ENCODE data around the gene ANO2.
"Not testable (repeated sequence)": the region's sequence is repeated elsewhere in the genome, so short reads cannot be mapped to it uniquely, and the experiment has no call there.

ANO2 gene

DNA sequence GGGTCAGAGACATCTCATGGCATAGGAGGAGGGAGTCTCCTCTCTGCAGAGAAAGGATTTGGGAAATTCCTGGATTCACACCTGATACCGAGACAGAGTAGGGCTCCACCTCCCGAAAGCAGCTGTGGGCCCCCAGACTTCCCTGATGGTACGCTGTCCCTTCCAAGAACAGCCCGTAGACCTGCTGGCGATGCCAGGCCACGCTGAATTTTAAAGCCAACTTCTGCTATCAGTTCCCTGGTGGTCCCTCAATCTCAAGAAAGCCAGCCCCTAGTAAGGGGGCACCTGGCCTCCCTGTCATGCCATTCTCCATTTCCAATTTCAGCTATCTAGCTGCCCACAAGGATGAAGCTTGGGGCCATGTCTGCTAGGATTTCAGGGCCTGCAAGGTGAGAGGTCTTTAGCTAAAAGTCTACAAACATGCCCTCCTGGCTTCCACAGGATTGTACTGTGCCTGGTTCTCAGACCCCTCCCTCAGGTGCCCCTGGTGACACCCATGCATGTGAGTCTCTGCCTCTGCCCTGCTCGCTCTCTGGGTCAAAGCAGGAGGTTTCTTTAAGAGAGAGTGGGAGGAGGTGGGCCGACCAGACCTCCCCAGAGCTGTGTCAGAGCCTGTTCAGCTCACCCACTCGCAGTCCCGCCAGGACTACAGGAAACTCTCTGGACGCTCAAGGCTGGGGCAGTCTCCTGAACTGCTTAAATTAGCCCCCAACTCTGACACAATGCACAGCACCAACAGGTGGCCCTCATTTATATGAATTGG is 30.5 kb downstream of the ANO2 start:
- no peak for DNase-seq

DNA sequence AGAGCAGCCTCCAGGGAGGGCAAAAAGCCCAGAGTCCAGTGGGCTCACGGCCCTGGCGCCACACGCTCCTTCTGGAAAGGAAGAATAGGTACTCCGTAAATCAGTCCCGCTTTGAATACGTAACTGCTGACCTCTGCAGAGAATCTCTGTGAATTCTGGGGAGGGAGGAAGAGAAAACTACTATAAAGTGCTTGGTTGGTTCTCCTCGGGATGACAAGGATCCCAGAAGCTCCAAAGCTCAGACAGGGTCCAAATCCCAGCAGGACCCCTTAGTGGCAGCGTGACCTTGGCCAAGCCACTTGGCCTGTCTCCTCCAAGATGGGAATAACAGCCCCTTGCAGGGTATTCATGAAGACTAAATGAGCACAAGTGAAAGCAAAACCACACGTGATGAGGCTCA is 31.7 kb downstream of the ANO2 start:
- DNase-seq = no peak

DNA sequence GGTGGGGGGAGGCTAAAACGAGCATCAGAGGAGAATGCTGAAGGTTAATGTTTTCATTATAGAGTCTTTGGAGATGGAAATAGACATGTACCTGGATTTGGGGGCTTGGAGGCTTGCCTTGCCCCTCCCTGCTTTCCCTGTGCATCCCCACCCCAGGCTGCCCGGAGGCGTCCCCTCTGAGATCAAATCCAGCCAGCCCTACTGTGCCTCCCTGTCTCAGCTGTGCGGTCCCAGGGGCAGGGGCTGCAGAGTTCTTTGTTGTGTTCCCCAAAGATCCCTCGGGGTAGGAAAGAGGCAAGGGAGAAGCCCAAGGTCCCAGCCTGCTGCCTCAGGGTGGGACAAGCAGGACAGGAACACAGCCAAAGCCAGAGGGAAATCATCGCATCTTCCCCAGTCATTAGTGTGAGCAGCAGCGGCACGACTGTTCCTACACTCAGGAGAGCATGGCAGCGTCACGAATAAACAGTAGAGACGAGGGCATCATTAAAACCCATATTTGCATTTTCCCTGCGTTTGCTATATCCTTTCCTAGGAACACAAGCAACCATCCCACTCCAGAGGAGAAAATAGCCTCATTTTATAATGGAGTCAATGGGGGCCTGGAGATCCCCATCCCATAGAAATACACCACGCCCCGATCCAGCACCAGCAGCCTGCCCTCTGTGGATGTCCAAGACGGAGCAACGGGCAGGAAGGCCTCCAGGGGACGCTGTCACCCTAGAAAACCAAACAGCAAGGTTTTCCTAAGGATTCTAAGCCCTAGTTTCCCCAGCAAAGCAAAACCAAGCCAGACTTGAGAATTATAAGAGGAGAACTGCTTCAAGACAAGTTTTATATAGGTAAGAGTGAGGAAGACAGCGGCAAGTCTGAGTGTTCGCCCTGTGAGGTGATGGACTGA is 32.4 kb downstream of the ANO2 start:
- DNase-seq = no peak

- DNase-seq = no peak
Measured at GRCh38 chr12:5912011-5912410, 33.0 kb downstream of the ANO2 start.

GRCh38 chr12:5910790-5911548 is 34.1 kb downstream of the ANO2 start:
- DNase-seq = no peak

DNA sequence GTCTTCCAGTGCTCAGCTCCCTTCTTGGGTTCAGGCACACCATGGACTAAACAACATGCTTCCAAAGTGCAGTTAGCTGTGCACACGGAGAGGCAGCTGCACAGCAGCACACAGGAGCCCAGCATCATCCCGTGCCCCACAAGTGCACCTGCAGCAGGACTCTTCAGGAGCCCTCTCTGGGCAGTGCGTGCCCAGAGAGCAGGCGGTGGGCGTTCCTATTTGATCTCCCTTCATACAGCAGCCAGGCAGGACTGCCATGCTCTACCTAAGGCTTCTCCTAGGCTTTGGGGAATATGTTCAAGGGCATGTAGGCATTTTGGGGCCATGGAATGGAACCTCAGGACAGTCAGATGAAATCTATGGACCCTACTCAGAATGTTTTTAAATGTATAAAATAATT is 35.5 kb downstream of the ANO2 start:
- no peak for DNase-seq

GRCh38 chr12:5908251-5908650 is 36.8 kb downstream of the ANO2 start:
- no peak for DNase-seq

GRCh38 chr12:5907807-5908206 is 37.3 kb downstream of the ANO2 start:
- DNase-seq = no peak

GRCh38 chr12:5905757-5906156 is 39.3 kb downstream of the ANO2 start:
- no peak for DNase-seq

- DNase-seq = no peak
Measured at GRCh38 chr12:5904969-5905368, 40.1 kb downstream of the ANO2 start.

GRCh38 chr12:5904441-5904840 is 40.6 kb downstream of the ANO2 start:
- no peak for DNase-seq

- DNase-seq = no peak
Measured at GRCh38 chr12:5902736-5903135, 42.3 kb downstream of the ANO2 start.

DNA sequence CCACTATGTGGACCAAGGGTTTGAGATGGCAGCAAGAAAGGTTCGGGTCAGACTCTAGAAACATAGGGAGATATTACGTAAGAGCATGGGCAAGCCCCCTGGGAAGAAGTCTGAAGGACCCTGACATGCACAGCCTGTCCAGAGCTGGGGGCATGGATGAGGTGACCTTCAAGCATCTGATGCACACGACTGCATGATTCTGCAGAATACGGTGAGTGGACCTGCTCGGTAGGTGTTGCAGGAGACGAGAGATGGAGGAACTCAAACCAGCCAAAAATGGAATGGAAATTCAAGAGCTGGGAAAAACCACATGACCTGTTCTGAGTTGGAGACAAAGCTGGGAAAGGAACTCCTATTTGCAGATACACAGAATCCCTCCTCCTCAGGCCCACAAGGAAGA is 43.6 kb downstream of the ANO2 start:
- DNase-seq = no peak

GRCh38 chr12:5900533-5901205 is 44.4 kb downstream of the ANO2 start:
- DNase-seq = no peak

- no peak for DNase-seq
Measured at GRCh38 chr12:5900076-5900475, 45.0 kb downstream of the ANO2 start.

GRCh38 chr12:5899675-5900074 is 45.4 kb downstream of the ANO2 start:
- no peak for DNase-seq

GRCh38 chr12:5898874-5899273 is 46.2 kb downstream of the ANO2 start:
- no peak for DNase-seq

GRCh38 chr12:5889381-5890047 is 55.5 kb downstream of the ANO2 start:
- peak; percentile 79 for DNase-seq

DNA sequence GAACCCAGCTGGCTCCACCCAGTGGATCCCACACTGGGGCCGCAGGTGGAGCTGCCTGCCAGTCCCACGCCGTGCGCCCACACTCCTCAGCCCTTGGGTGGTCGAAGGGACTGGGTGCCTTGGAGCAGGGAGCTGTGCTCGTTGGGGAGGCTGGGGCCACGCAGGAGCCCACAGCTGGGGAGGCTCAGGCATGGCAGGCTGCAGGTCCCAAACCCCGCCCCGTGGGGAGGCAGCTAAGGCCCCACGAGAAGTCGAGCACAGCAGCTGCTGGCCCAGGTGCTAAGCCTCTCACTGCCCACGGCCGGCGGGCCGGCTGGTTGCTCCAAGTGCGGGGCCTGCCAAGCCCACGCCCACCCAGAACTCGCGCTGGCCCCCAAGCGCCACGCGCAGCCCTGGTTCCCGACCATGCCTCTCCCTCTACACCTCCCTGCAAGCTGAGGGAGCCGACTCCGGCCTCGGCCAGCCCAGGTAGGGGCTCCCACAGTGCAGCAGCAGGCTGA is 56.2 kb downstream of the ANO2 start:
- no peak for DNase-seq

GRCh38 chr12:5887819-5888218 is 57.2 kb downstream of the ANO2 start:
- not testable (repeated sequence) for DNase-seq

DNA sequence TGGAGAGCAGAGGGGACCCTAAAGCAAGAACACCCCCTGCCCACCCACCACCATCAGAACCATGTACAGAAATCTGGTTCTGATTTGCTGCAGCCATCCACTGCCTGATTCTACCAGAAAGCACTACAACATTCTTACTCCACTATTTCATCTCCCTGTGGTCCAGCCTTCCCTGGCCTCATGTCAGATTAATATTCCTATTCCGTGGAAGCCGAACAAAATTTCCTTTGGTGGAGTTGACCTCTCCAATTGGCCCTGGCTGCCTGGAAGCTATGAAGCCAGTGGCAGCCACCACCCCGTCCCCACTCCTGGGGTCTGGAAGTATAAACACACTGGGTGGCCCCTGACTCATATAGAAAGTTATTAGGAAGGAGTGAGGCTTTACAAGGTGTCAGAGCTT is 60.2 kb downstream of the ANO2 start:
- no peak for DNase-seq

DNA sequence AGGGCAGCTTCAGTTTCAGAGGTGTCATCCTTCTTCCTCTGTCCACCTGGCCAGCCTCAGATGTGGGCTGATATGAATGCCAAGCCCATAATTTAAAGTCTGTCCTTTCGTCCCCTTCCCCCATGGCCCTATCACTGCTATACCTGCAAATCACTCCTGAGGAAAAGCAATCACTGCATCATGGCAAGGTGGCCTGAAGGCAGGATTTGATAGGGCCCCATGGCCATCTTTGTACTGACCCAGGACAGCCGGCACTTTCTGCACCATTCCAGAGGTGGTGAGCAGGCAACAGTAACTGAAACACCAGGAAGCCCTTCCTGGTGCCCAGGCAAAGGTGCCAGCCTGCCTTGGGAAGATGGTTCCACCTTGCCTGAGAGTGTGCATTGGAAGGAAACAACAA is 60.8 kb downstream of the ANO2 start:
- no peak for DNase-seq

All from OCI-M1 (cell line).